Measurements from ENCODE around the gene PTPRN2.

GRCh38 chr7:158129037-158130022, 458.3 kb downstream of the PTPRN2 start:
- no peak for TF ChIP-seq L3MBTL2 (conservative IDR thresholded peaks at IDR 0.05)
- no peak for TF ChIP-seq HDGF (IDR thresholded peaks at IDR 0.05; ENCODE audit: borderline replicate concordance)
- no peak for TF ChIP-seq SP1 (IDR thresholded peaks at IDR 0.05)
- TF ChIP-seq FOXA1 (IDR thresholded peaks at IDR 0.05): no peak
- no peak for TF ChIP-seq ZNF384 (IDR thresholded peaks at IDR 0.05)
- TF ChIP-seq SUZ12 (IDR thresholded peaks at IDR 0.05): no peak
- no peak for TF ChIP-seq TARDBP (IDR thresholded peaks at IDR 0.05)
- no peak for TF ChIP-seq NFRKB (IDR thresholded peaks at IDR 0.05)
- TF ChIP-seq ELF4 (IDR thresholded peaks at IDR 0.05): no peak
- TF ChIP-seq FOXK2 (IDR thresholded peaks at IDR 0.05): no peak
- TF ChIP-seq FOXM1 (IDR thresholded peaks at IDR 0.05; ENCODE audit: borderline replicate concordance): no peak
- TF ChIP-seq BHLHE40 (IDR thresholded peaks at IDR 0.05; ENCODE audit: borderline replicate concordance): no peak
- TF ChIP-seq CTBP1 (IDR thresholded peaks at IDR 0.05; ENCODE audit: borderline replicate concordance): no peak
